SK-N-SH treated with all-trans-retinoic acid at 6 μM for 48 hours (cell line): ENCODE data around the gene COL23A1.

Source experiments
- ATAC-seq: fragments of 200-7000 bp; cut with Tn5 transposase; 3 replicates; pipeline ENCODE4 v1.9.1; 2020; ENCODE audit warnings: mild to moderate bottlenecking, moderate library complexity
- ARNTL ChIP-seq: fragments of 450-650 bp; formaldehyde crosslinking; IDR thresholded peaks from 2 replicates; pipeline ENCODE4 v1.5.0; 2020; ENCODE audit warnings: low read depth, mild to moderate bottlenecking, moderate library complexity, borderline replicate concordance
- BACH2 ChIP-seq: fragments of 250-450 bp; sonication (Bioruptor Pico); IDR thresholded peaks from 2 replicates; pipeline ENCODE4 v1.9.0; 2021; ENCODE audit warnings: mild to moderate bottlenecking, borderline replicate concordance
- PPARA ChIP-seq: fragments of 250-450 bp; sonication (Bioruptor Pico); IDR thresholded peaks from 2 replicates; pipeline ENCODE4 v1.5.0; 2020; ENCODE audit warnings: mild to moderate bottlenecking, borderline replicate concordance
- SNAI2 ChIP-seq: fragments of 250-450 bp; sonication (Bioruptor Pico); IDR thresholded peaks from 2 replicates; pipeline ENCODE4 v1.5.0; 2020; ENCODE audit warnings: mild to moderate bottlenecking, moderate library complexity
- TCF4 ChIP-seq: fragments of 250-450 bp; sonication (Bioruptor Pico); IDR thresholded peaks from 2 replicates; pipeline ENCODE4 v1.8.0; 2021; ENCODE audit warnings: mild to moderate bottlenecking, moderate library complexity, borderline replicate concordance
- TOX ChIP-seq: fragments of 250-450 bp; sonication (Bioruptor Pico); IDR thresholded peaks from 2 replicates; pipeline ENCODE4 v1.8.0; 2021; ENCODE audit warnings: mild to moderate bottlenecking, moderate library complexity, borderline replicate concordance
- ZC3H10 ChIP-seq: fragments of 250-450 bp; sonication (Bioruptor Pico); IDR thresholded peaks from 2 replicates; pipeline ENCODE4 v1.5.1; 2021; ENCODE audit warnings: mild to moderate bottlenecking, moderate library complexity
- ZFP3 ChIP-seq: fragments of 250-450 bp; sonication (Bioruptor Pico); IDR thresholded peaks from 2 replicates; pipeline ENCODE4 v1.5.0; 2020; ENCODE audit warnings: mild to moderate bottlenecking, moderate library complexity
- ZNF565 ChIP-seq: fragments of 450-650 bp; formaldehyde crosslinking; conservative IDR thresholded peaks from 2 replicates; pipeline ENCODE4 v1.5.0; 2020; ENCODE audit warnings: low read depth, mild to moderate bottlenecking, moderate library complexity
- TF ChIP-seq, protein P1 (sequence below): fragments of 250-450 bp; sonication (Bioruptor Pico); IDR thresholded peaks from 2 replicates; pipeline ENCODE4 v1.8.0; 2021; ENCODE audit warnings: low read depth, mild to moderate bottlenecking, moderate library complexity, borderline replicate concordance
- TF ChIP-seq, protein P2 (sequence below): fragments of 250-450 bp; sonication (Bioruptor Pico); IDR thresholded peaks from 2 replicates; pipeline ENCODE4 v1.5.1; 2020; ENCODE audit warnings: low read depth, mild to moderate bottlenecking, moderate library complexity
- TF ChIP-seq, protein P3 (sequence below): fragments of 250-450 bp; sonication (Bioruptor Pico); IDR thresholded peaks from 2 replicates; pipeline ENCODE4 v1.8.0; 2020; ENCODE audit warnings: mild to moderate bottlenecking, moderate library complexity, borderline replicate concordance
- TF ChIP-seq, protein P4 (sequence below): fragments of 250-450 bp; sonication (Bioruptor Pico); IDR thresholded peaks from 2 replicates; pipeline ENCODE4 v1.5.0; 2020; ENCODE audit warnings: mild to moderate bottlenecking, moderate library complexity
- TF ChIP-seq, protein P5 (sequence below): fragments of 250-450 bp; sonication (Bioruptor Pico); IDR thresholded peaks from 2 replicates; pipeline ENCODE4 v1.5.1; 2021; ENCODE audit warnings: mild to moderate bottlenecking, moderate library complexity

The COL23A1 gene

DNA sequence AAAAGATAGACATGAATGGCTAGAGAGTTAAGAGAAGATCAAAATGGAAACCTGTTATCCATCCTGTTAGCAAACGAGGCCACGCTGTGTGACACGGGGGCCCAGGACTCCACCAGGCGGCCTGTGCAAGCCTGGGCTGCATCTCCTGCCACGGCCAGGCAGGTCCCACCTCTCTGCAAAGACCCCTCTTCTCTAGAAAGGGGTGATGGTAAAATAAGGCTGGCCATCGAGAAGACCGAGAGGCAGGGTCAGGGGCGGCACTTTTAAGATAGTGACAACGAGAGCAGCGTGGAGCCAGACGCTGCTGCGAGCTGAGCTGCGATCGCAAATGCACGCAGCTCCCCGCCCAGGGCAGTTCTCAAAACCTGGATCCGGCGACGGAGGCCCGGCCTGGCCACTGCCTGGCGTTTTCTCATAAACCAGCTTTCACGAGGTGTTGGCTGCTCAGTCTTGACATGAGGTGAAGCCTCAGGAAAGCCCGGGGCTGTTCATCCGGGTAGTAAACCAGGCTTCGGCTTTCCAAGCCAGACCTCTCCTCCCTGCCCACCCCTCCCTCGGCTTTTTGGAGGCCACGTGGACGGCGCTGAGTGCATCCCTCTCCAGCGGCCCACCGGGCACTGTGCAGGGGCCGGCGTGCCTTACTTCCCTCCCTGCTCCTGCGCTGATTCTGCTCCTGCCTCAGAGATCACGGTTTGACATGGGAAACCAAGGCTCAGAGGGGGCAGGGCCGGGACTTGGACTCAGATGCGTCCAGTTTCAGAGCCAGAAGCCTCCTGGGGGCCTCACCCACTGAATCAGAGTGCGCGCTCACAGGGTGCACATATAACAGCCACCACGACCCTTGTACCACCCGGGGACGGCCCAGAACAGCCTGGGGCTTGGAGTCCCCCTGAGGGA is 206.0 kb downstream of the COL23A1 start:
- ATAC-seq = no peak
- TF ChIP-seq ZNF565 (CRISPR knock-in tag) (no peak), BACH2 (CRISPR knock-in tag) (no peak), ZFP3 (no peak), TCF4 (CRISPR knock-in tag) (no peak), TOX (CRISPR knock-in tag) (no peak), ARNTL (CRISPR knock-in tag) (no peak), SNAI2 (CRISPR knock-in tag) (no peak)
- TF ChIP-seq, protein P1, sequence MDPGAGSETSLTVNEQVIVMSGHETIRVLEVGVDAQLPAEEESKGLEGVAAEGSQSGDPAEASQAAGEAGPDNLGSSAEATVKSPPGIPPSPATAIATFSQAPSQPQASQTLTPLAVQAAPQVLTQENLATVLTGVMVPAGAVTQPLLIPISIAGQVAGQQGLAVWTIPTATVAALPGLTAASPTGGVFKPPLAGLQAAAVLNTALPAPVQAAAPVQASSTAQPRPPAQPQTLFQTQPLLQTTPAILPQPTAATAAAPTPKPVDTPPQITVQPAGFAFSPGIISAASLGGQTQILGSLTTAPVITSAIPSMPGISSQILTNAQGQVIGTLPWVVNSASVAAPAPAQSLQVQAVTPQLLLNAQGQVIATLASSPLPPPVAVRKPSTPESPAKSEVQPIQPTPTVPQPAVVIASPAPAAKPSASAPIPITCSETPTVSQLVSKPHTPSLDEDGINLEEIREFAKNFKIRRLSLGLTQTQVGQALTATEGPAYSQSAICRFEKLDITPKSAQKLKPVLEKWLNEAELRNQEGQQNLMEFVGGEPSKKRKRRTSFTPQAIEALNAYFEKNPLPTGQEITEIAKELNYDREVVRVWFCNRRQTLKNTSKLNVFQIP = no peak

DNA sequence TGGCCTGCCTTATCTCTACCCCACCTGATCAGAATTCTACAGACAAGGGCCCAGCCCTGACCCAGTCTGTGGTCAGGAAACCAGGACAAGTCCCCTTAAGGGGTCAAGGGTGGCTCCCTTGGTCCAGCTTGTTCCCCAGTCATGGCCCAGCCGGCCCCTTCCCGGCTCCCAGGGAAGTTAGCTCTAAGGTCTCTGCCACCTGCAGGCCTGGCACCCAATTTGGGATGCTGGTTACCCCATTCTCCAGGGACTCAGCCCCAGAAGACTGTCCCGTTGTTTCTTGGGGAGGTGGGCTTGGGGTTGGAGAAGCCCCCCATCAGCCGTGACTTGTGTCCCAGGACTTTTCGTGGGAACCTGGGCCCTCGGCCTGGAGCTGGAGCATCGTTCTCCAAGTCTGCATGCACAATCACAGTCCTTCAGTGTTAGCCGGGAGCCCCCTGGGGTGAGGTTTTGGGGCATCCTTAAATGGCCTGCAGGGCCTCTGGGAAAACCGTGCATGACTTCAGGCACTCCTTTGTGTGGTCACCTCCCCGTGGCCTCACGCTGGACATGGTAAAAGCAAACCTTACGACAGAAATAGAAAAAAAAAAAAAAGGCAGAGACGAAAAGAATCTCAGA is 206.8 kb downstream of the COL23A1 start:
- no peak for TF ChIP-seq ARNTL (CRISPR knock-in tag)
- TF ChIP-seq, protein P2, sequence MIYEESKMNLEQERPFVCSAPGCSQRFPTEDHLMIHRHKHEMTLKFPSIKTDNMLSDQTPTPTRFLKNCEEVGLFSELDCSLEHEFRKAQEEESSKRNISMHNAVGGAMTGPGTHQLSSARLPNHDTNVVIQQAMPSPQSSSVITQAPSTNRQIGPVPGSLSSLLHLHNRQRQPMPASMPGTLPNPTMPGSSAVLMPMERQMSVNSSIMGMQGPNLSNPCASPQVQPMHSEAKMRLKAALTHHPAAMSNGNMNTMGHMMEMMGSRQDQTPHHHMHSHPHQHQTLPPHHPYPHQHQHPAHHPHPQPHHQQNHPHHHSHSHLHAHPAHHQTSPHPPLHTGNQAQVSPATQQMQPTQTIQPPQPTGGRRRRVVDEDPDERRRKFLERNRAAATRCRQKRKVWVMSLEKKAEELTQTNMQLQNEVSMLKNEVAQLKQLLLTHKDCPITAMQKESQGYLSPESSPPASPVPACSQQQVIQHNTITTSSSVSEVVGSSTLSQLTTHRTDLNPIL (CRISPR knock-in tag) = no peak
- no peak for TF ChIP-seq ZNF565 (CRISPR knock-in tag)
- no peak for ATAC-seq

DNA sequence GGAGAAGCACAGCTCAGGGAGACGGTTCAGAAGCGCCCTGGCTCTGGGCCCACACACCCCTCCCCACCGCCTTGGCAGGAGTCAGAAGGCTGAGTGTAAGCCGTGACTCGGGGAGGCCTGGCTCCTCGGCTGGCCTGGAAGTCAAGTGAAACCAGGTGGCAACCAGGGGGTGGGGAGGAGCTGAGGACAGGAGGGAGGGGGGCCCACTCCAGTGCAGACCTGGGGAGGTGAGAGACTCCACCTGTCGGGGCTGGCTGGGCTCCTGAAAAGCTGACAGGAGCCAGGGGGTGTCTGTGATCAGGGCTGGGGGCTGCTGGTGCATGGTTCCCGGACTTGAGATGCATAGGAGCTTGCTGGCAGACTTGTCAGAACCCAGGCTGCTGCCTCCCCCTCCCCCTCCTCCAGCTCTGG is 207.4 kb downstream of the COL23A1 start:
- TF ChIP-seq SNAI2 (CRISPR knock-in tag) (no peak), ZFP3 (no peak), PPARA (CRISPR knock-in tag) (no peak), TCF4 (CRISPR knock-in tag) (no peak), BACH2 (CRISPR knock-in tag) (no peak), ZC3H10 (no peak)
- TF ChIP-seq, protein P3, sequence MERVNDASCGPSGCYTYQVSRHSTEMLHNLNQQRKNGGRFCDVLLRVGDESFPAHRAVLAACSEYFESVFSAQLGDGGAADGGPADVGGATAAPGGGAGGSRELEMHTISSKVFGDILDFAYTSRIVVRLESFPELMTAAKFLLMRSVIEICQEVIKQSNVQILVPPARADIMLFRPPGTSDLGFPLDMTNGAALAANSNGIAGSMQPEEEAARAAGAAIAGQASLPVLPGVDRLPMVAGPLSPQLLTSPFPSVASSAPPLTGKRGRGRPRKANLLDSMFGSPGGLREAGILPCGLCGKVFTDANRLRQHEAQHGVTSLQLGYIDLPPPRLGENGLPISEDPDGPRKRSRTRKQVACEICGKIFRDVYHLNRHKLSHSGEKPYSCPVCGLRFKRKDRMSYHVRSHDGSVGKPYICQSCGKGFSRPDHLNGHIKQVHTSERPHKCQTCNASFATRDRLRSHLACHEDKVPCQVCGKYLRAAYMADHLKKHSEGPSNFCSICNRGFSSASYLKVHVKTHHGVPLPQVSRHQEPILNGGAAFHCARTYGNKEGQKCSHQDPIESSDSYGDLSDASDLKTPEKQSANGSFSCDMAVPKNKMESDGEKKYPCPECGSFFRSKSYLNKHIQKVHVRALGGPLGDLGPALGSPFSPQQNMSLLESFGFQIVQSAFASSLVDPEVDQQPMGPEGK = no peak
- TF ChIP-seq, protein P2 (CRISPR knock-in tag) = no peak
- TF ChIP-seq, protein P4, sequence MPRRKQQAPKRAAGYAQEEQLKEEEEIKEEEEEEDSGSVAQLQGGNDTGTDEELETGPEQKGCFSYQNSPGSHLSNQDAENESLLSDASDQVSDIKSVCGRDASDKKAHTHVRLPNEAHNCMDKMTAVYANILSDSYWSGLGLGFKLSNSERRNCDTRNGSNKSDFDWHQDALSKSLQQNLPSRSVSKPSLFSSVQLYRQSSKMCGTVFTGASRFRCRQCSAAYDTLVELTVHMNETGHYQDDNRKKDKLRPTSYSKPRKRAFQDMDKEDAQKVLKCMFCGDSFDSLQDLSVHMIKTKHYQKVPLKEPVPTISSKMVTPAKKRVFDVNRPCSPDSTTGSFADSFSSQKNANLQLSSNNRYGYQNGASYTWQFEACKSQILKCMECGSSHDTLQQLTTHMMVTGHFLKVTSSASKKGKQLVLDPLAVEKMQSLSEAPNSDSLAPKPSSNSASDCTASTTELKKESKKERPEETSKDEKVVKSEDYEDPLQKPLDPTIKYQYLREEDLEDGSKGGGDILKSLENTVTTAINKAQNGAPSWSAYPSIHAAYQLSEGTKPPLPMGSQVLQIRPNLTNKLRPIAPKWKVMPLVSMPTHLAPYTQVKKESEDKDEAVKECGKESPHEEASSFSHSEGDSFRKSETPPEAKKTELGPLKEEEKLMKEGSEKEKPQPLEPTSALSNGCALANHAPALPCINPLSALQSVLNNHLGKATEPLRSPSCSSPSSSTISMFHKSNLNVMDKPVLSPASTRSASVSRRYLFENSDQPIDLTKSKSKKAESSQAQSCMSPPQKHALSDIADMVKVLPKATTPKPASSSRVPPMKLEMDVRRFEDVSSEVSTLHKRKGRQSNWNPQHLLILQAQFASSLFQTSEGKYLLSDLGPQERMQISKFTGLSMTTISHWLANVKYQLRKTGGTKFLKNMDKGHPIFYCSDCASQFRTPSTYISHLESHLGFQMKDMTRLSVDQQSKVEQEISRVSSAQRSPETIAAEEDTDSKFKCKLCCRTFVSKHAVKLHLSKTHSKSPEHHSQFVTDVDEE (CRISPR knock-in tag) = no peak
- TF ChIP-seq, protein P1 = no peak
- TF ChIP-seq, protein P5, sequence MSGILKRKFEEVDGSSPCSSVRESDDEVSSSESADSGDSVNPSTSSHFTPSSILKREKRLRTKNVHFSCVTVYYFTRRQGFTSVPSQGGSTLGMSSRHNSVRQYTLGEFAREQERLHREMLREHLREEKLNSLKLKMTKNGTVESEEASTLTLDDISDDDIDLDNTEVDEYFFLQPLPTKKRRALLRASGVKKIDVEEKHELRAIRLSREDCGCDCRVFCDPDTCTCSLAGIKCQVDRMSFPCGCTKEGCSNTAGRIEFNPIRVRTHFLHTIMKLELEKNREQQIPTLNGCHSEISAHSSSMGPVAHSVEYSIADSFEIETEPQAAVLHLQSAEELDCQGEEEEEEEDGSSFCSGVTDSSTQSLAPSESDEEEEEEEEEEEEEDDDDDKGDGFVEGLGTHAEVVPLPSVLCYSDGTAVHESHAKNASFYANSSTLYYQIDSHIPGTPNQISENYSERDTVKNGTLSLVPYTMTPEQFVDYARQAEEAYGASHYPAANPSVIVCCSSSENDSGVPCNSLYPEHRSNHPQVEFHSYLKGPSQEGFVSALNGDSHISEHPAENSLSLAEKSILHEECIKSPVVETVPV (CRISPR knock-in tag) = no peak
- TF ChIP-seq, all 23 proteins: peak for 0
- ATAC-seq = no peak
